HG03342 (cell line): Measurements from ENCODE around the gene RNF8.

ENCODE experiments used
- ATAC-seq: cut with Tn5 transposase; IDR thresholded peaks from one replicate; pipeline ENCODE4 v1.9.1; 2021; ENCODE audit warnings: mild to moderate bottlenecking, moderate library complexity; ENCODE audit not compliant: unreplicated experiment

RNF8 gene

GRCh38 chr6:37357288-37357687 is 3.5 kb downstream of the RNF8 start:
- ATAC-seq = no peak

DNA sequence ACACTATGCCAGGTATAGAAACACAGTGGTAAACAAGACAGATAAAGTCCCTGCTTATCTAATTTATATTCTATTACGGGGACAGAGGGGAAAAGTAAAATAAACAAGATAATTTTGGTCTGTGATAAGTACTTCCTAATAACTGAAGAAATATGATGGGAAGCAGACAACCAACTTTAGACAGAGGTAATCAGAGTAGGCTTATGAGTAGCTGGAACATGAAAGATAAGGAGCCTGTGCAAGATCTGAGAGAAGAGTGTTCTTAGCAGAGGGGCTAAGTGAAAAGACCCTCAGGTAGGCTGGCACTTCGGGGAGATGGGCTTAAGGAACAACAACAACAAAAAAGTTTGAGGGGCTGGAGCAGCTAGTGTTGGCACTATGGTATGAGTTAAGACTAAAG is 4.1 kb downstream of the RNF8 start:
- ATAC-seq = no peak

- no peak for ATAC-seq
Observed at GRCh38 chr6:37359039-37359438, 5.3 kb downstream of the RNF8 start.

GRCh38 chr6:37362101-37362828 is 8.5 kb downstream of the RNF8 start:
- ATAC-seq = no peak

GRCh38 chr6:37365791-37366190 is 12.0 kb downstream of the RNF8 start:
- no peak for ATAC-seq

- no peak for ATAC-seq
Observed at GRCh38 chr6:37366910-37367309, 13.1 kb downstream of the RNF8 start.

- ATAC-seq = no peak
Observed at GRCh38 chr6:37368961-37369320, 15.2 kb downstream of the RNF8 start.

DNA sequence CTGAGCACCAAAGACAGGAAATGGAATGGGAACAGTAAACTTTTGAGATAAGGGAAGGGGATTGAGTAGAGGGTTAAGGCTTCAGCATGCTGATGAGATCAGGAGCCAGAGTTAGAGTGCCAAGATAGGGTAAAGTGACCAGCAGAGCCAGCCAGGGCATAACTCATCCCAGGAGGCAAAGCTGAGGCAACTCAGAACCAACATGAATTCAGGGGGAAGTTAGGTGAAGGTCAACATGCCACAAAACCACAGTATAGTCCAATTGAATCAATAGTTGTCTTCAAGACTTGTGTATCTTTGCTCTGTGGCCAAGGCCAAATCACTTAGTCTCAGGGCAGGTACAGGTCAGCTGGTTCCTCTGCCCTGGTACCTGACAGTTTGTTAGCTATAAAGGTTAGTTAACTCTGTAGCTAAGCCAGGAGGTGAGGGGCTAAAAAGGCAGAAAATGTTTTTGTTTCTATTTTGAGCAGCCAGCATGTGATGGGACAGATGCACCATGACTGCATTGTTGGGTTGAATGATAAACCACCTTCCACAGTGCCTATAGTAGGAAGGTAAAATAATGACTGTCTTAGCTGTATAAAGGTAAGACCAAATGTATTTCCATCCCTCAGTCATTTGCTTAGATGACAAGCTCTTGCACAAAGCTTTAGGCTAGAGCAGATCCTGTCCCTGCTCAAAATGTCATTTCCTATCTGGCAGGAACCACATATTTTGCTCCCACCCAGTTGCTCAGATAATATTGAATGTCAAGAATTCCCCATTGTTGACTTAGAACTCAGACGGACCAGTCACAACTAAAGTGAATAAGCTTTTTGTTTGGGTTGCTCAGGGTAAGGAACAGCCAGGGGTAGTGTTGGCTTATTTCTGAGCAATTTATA is 15.8 kb downstream of the RNF8 start:
- no peak for ATAC-seq

GRCh38 chr6:37371154-37372083 is 17.6 kb downstream of the RNF8 start:
- ATAC-seq = no peak

- no peak for ATAC-seq
Observed at GRCh38 chr6:37372116-37372515, 18.3 kb downstream of the RNF8 start.

- no peak for ATAC-seq
Observed at GRCh38 chr6:37373822-37374471, 20.2 kb downstream of the RNF8 start.

GRCh38 chr6:37375376-37375775 is 21.6 kb downstream of the RNF8 start:
- ATAC-seq = no peak

- ATAC-seq = no peak
Observed at GRCh38 chr6:37376078-37376743, 22.4 kb downstream of the RNF8 start.

DNA sequence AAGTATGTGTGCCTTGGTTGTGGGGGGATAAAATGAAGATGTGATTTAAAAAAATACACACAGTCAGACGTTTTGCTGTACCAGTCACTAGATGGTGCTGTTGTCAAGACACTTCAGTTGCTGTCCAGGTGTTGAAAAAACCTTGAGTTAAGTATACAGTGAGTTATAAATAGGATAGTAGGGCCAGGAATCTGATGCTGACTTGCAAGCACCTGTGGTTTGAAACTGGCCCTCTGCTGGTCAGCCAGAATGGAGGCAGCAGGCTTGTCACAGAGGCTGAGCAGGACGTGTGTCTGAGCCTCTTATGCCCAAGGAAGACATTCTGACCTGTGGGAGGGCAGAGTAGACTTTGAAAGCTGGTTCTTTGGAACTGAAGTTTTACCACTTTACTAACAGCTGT is 27.8 kb downstream of the RNF8 start:
- ATAC-seq = peak; percentile 67

- no peak for ATAC-seq
Observed at GRCh38 chr6:37382994-37383765, 29.4 kb downstream of the RNF8 start.

DNA sequence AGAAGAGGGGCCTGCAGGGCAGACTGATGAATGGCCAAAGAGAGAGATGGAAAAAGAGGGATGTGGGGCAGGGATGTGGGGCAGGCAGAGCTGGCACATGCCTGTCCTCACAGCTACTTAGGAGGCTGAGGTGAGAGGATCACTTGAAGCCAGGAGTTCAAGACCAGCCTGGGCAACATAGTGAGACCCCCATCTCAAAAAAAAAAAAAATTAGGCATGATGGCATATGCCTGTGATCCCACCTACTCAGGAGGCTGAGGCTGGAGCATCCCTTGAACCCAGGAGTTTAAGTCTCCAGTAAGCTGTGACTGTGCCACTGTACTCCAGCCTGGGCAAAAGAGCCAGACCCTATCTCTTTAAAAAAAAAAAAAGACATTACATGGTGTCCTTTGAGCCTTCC is 34.8 kb downstream of the RNF8 start:
- ATAC-seq = no peak

DNA sequence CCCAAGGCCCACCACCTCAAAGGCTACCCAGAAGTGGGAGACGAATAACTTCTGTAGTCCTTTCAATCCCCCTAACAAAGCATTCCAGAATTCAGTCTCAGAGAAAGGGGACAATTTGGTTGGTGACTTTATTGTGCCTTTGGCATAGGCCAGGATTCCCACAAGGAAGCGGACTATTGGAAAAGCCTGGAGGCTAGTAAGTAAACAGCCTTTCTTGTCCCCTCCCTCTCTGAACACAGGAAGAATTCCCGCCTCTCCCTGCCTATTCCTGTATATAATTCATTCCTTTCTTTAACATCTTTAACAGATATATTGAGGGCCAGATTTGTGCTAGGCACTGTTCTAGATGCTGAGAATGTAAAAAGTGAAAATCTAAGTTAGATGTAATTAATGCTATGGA is 36.1 kb downstream of the RNF8 start:
- no peak for ATAC-seq

DNA sequence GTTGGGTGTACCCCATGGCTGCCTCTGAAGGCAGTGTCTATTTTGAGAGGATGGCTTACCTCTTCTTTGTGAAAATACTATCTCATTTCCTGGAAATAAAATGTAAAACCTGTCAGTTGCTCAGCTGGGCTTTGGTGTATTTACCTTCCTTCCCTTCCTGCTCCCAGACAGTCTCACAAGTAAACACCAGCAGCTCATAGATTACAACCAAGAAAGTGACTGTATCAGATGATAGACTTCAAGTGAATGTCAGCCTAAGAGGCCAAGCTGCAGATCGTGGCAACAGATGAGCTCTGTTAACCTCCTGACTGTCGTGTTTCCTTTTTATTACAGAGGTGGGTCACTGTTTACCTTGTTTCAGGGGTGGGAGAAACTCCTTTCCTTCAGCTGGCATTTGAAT is 37.3 kb downstream of the RNF8 start:
- ATAC-seq = no peak

- no peak for ATAC-seq
Observed at GRCh38 chr6:37392821-37393220, 39.0 kb downstream of the RNF8 start.
